ENCODE measurements around the gene GSN. TPM values are rescaled to one million over a fixed set of nuclear protein-coding genes. Genes with fewer than 3 reads are reported as not detected.

The GSN gene
- total RNA-seq, 4 donors from 2014 or later = 487 to 785 (median 662) TPM

GRCh38 chr9:121252104-121252851 lies 15.7 kb upstream of the GSN start:
- Histone ChIP-seq H3K4me3 (no peak overlapping the region), H3K9me3 (no peaks in the 10 kb centered on the region), H3K27ac (no peak overlapping the region), H3K27me3 (no peaks in the 10 kb centered on the region), H3K36me3 (no peaks in the 10 kb centered on the region), H3K4me1 (no peaks in the 10 kb centered on the region)
- DNase-seq (no peak), ATAC-seq (no peak)
- intact Hi-C loops (cut with DNase I; ENCODE audit: low total_unique reads) = no loop called here
- TF ChIP-seq POLR2A (IDR thresholded peaks at IDR 0.05) (no peak), CTCF (IDR thresholded peaks at IDR 0.05 in 4 of 5, conservative IDR thresholded peaks at IDR 0.05 in 1 of 5) (no peak)
- in situ Hi-C loops (cut with MboI; ENCODE audit: low sequenced_read_pairs in 4 of 4) = no loop called here

- in situ Hi-C loops (cut with MboI; ENCODE audit: low sequenced_read_pairs in 4 of 4) = no loop called here
- intact Hi-C loops (cut with DNase I; ENCODE audit: low total_unique reads) = no loop called here
- Histone ChIP-seq H3K4me1 (peaks cover 0 to 3% of the 10 kb centered on the region in 2 donors), H3K9me3 (no peaks in the 10 kb centered on the region), H3K27me3 (no peaks in the 10 kb centered on the region), H3K36me3 (no peaks in the 10 kb centered on the region), H3K27ac (no peak overlapping the region), H3K4me3 (no peak overlapping the region)
- ATAC-seq = no peak
- TF ChIP-seq CTCF (IDR thresholded peaks at IDR 0.05 in 4 of 5, conservative IDR thresholded peaks at IDR 0.05 in 1 of 5) (no peak), POLR2A (IDR thresholded peaks at IDR 0.05) (no peak)
- DNase-seq = no peak
Measured at GRCh38 chr9:121253162-121253561, 14.8 kb upstream of the GSN start.

- ATAC-seq = no peak
- Histone ChIP-seq H3K4me1 (peaks cover 0 to 3% of the 10 kb centered on the region in 2 donors), H3K36me3 (no peaks in the 10 kb centered on the region), H3K4me3 (no peak overlapping the region), H3K27ac (no peak overlapping the region), H3K9me3 (no peaks in the 10 kb centered on the region), H3K27me3 (no peaks in the 10 kb centered on the region)
- intact Hi-C loops (cut with DNase I; ENCODE audit: low total_unique reads) = no loop called here
- TF ChIP-seq CTCF (IDR thresholded peaks at IDR 0.05 in 4 of 5, conservative IDR thresholded peaks at IDR 0.05 in 1 of 5) = no peak
- TF ChIP-seq POLR2A (IDR thresholded peaks at IDR 0.05) = no peak
- no peak for DNase-seq
- in situ Hi-C loops (cut with MboI; ENCODE audit: low sequenced_read_pairs in 4 of 4) = no loop called here
Measured at GRCh38 chr9:121253821-121254501, 14.0 kb upstream of the GSN start.

GRCh38 chr9:121259498-121259897 lies 8.5 kb upstream of the GSN start:
- no peaks in the 10 kb centered on the region for H3K9me3 ChIP-seq
- TF ChIP-seq CTCF (IDR thresholded peaks at IDR 0.05 in 4 of 5, conservative IDR thresholded peaks at IDR 0.05 in 1 of 5) (no peak), POLR2A (IDR thresholded peaks at IDR 0.05) (no peak)
- H3K4me3 ChIP-seq = no peak overlapping the region
- in situ Hi-C loops (cut with MboI; ENCODE audit: low sequenced_read_pairs in 4 of 4) (no loop called here), intact Hi-C loops (cut with DNase I; ENCODE audit: low total_unique reads) (no loop called here)
- no peak overlapping the region for H3K27ac ChIP-seq
- H3K36me3 ChIP-seq = no peaks in the 10 kb centered on the region
- H3K4me1 ChIP-seq = peaks cover 0 to 3% of the 10 kb centered on the region in 2 donors
- no peaks in the 10 kb centered on the region for H3K27me3 ChIP-seq
- ATAC-seq (no peak), DNase-seq (no peak)
